ENCODE data around the gene MERTK.

Gene MERTK

GRCh38 chr2:111981666-111982065 lies 83.3 kb downstream of the MERTK start:
- no peak for DNase-seq

- no peak for DNase-seq
Measured at GRCh38 chr2:111982822-111983221, 84.4 kb downstream of the MERTK start.

GRCh38 chr2:111983478-111984212 lies 85.2 kb downstream of the MERTK start:
- no peak for DNase-seq

- no peak for DNase-seq
Measured at GRCh38 chr2:111984213-111984604, 85.8 kb downstream of the MERTK start.

GRCh38 chr2:111985514-111985913 lies 87.1 kb downstream of the MERTK start:
- no peak for DNase-seq

GRCh38 chr2:111986116-111986900 lies 87.9 kb downstream of the MERTK start:
- DNase-seq, result no peak

GRCh38 chr2:111990375-111990774 lies 92.0 kb downstream of the MERTK start:
- no peak for DNase-seq

- DNase-seq, result no peak
Measured at GRCh38 chr2:111990856-111991255, 92.4 kb downstream of the MERTK start.

GRCh38 chr2:111994042-111994441 lies 95.6 kb downstream of the MERTK start:
- no peak for DNase-seq

- no peak for DNase-seq
Measured at GRCh38 chr2:111995148-111995547, 96.7 kb downstream of the MERTK start.

GRCh38 chr2:111999809-112000208 lies 101.4 kb downstream of the MERTK start:
- no peak for DNase-seq

- no peak for DNase-seq
Measured at GRCh38 chr2:112000399-112001135, 102.2 kb downstream of the MERTK start.

- DNase-seq, result no peak
Measured at GRCh38 chr2:112001136-112001715, 102.8 kb downstream of the MERTK start.

GRCh38 chr2:112001942-112002341 lies 103.5 kb downstream of the MERTK start:
- no peak for DNase-seq

GRCh38 chr2:112003576-112004252 lies 105.3 kb downstream of the MERTK start:
- no peak for DNase-seq

GRCh38 chr2:112004253-112004645 lies 105.8 kb downstream of the MERTK start:
- DNase-seq, result no peak

GRCh38 chr2:112005406-112006075 lies 107.1 kb downstream of the MERTK start:
- DNase-seq, result no peak

GRCh38 chr2:112006076-112006410 lies 107.6 kb downstream of the MERTK start:
- no peak for DNase-seq

GRCh38 chr2:112007493-112007892 lies 109.1 kb downstream of the MERTK start:
- DNase-seq, result no peak

- DNase-seq, result no peak
Measured at GRCh38 chr2:112008910-112009485, 110.6 kb downstream of the MERTK start.

GRCh38 chr2:112010751-112011150 lies 112.3 kb downstream of the MERTK start:
- no peak for DNase-seq

- no peak for DNase-seq
Measured at GRCh38 chr2:112012556-112012955, 114.1 kb downstream of the MERTK start.

All from SW 1271 (cell line).